ENCODE data around the gene TCN1. TPM values are rescaled to one million over a fixed set of nuclear protein-coding genes. Genes with fewer than 3 reads are reported as not detected.
"Not testable (repeated sequence)": the region's sequence is repeated elsewhere in the genome, so short reads cannot be mapped to it uniquely, and the experiment has no call there.

The TCN1 gene
- total RNA-seq, 1 donor from 2014 or later: not detected

- Histone ChIP-seq H3K27ac (no peak overlapping the region), H3K36me3 (no peaks in the 10 kb centered on the region), H3K9me3 (ENCODE audit: low read depth) (no peaks in the 10 kb centered on the region), H3K4me2 (no peak overlapping the region), H3K79me2 (ENCODE audit: low read depth) (no peaks in the 10 kb centered on the region), H3K4me1 (no peaks in the 10 kb centered on the region), H3K27me3 (no peaks in the 10 kb centered on the region), H3K4me3 (no peak overlapping the region), H3K9ac (no peak overlapping the region), H2AFZ (replicated peaks) (no peak overlapping the region), H4K20me1 (ENCODE audit: low read depth) (no peaks in the 10 kb centered on the region), H3F3A (ENCODE audit: low read depth) (no peaks in the 10 kb centered on the region)
- H3K27ac Mint-ChIP-seq: no peak overlapping the region
- DNase-seq (ENCODE audit: low spot score): no peak
- H3K4me1 Mint-ChIP-seq: no peaks in the 10 kb centered on the region
- no peaks in the 10 kb centered on the region for H3K36me3 Mint-ChIP-seq
- no peaks in the 10 kb centered on the region for H3K9me3 Mint-ChIP-seq
- H3K27me3 Mint-ChIP-seq (ENCODE audit: insufficient read depth, low read depth): no peaks in the 10 kb centered on the region
- H3K4me3 Mint-ChIP-seq: no peak overlapping the region
- TF ChIP-seq CTCF (IDR thresholded peaks at IDR 0.05) (no peak), EZH2phosphoT487 (IDR thresholded peaks at IDR 0.05) (no peak), EZH2 (IDR thresholded peaks at IDR 0.05) (no peak)
These were observed 8.6 kb downstream of the TCN1 start for GRCh38 chr11:59857439-59858434.

- H3K9ac ChIP-seq: no peak overlapping the region
- no peaks in the 10 kb centered on the region for H3K4me1 Mint-ChIP-seq
- no peak overlapping the region for H2AFZ ChIP-seq (replicated peaks)
- no peaks in the 10 kb centered on the region for H3K9me3 Mint-ChIP-seq
- TF ChIP-seq EZH2phosphoT487 (IDR thresholded peaks at IDR 0.05) (no peak), EZH2 (IDR thresholded peaks at IDR 0.05) (no peak)
- no peaks in the 10 kb centered on the region for H3K4me1 ChIP-seq
- no peaks in the 10 kb centered on the region for H3K36me3 ChIP-seq
- no peaks in the 10 kb centered on the region for H3K36me3 Mint-ChIP-seq
- no peak overlapping the region for H3K4me3 Mint-ChIP-seq
- no peak overlapping the region for H3K4me3 ChIP-seq
- no peaks in the 10 kb centered on the region for H3K27me3 ChIP-seq
- DNase-seq (ENCODE audit: low spot score): no peak
- H3K79me2 ChIP-seq (ENCODE audit: low read depth): no peaks in the 10 kb centered on the region
- no peak overlapping the region for H3K27ac Mint-ChIP-seq
- no peak overlapping the region for H3K27ac ChIP-seq
- H3K9me3 ChIP-seq (ENCODE audit: low read depth): no peaks in the 10 kb centered on the region
- H3K27me3 Mint-ChIP-seq (ENCODE audit: insufficient read depth, low read depth): no peaks in the 10 kb centered on the region
- no peaks in the 10 kb centered on the region for H3F3A ChIP-seq (ENCODE audit: low read depth)
- no peak overlapping the region for H3K4me2 ChIP-seq
- H4K20me1 ChIP-seq (ENCODE audit: low read depth): no peaks in the 10 kb centered on the region
These were observed 11.4 kb downstream of the TCN1 start for GRCh38 chr11:59854871-59855270.

- not testable (repeated sequence) for H3K36me3 Mint-ChIP-seq; H3K4me2 ChIP-seq; H3K4me3 ChIP-seq; H3K9me3 Mint-ChIP-seq; H3K27ac Mint-ChIP-seq; H4K20me1 ChIP-seq (ENCODE audit: low read depth); H3K4me3 Mint-ChIP-seq; H3K4me1 ChIP-seq; H3K4me1 Mint-ChIP-seq; DNase-seq (ENCODE audit: low spot score); H3K36me3 ChIP-seq; H3K79me2 ChIP-seq (ENCODE audit: low read depth); H2AFZ ChIP-seq (replicated peaks); H3K27me3 ChIP-seq; H3F3A ChIP-seq (ENCODE audit: low read depth); H3K27ac ChIP-seq; H3K27me3 Mint-ChIP-seq (ENCODE audit: insufficient read depth, low read depth); H3K9me3 ChIP-seq (ENCODE audit: low read depth); H3K9ac ChIP-seq
These were observed 14.9 kb downstream of the TCN1 start for GRCh38 chr11:59851416-59851815.

GRCh38 chr11:59849551-59849950, 16.7 kb downstream of the TCN1 start:
- not testable (repeated sequence) for H3K36me3 ChIP-seq; H3K36me3 Mint-ChIP-seq; H3K27ac Mint-ChIP-seq; DNase-seq (ENCODE audit: low spot score); H3K4me2 ChIP-seq; H3K27ac ChIP-seq; H3K27me3 Mint-ChIP-seq (ENCODE audit: insufficient read depth, low read depth); H3K27me3 ChIP-seq; H3K9ac ChIP-seq; H3K4me3 ChIP-seq; H3K9me3 Mint-ChIP-seq; H3K9me3 ChIP-seq (ENCODE audit: low read depth); H3K79me2 ChIP-seq (ENCODE audit: low read depth); H3K4me1 Mint-ChIP-seq; H3K4me1 ChIP-seq; H3F3A ChIP-seq (ENCODE audit: low read depth); H4K20me1 ChIP-seq (ENCODE audit: low read depth); H2AFZ ChIP-seq (replicated peaks); H3K4me3 Mint-ChIP-seq
